GM23338 (cell line): Measurements from ENCODE around the gene MINK1. TPM values are rescaled to one million over a fixed set of nuclear protein-coding genes. Genes with fewer than 3 reads are reported as not detected.
A peak's percentile ranks its signal among the peaks of the same experiment; 100 is the strongest.

Experiments used
- ATAC-seq: fragments of 200-7000 bp; cut with Tn5 transposase; 3 replicates; pipeline ENCODE4 v1.9.1; 2020
- DNase-seq: peaks from one replicate; pipeline ENCODE4 v3.0.0-alpha.2; 2015; ENCODE audit warnings: low spot score
- H2AFZ ChIP-seq: fragments of 200-600 bp; sonication (generic); 2 replicates; pipeline ENCODE4 v1.8.0; 2016; ENCODE audit warnings: antibody characterized with exemption, mild to moderate bottlenecking, moderate library complexity
- H3F3A ChIP-seq: fragments of 200-600 bp; sonication (generic); replicated peaks from 2 replicates; pipeline ENCODE4 v1.8.0; 2017; ENCODE audit warnings: antibody characterized with exemption, mixed run types, low read depth
- H3K27ac ChIP-seq: fragments of 200-600 bp; sonication (generic); 2 replicates; pipeline ENCODE4 v1.6.1; 2016; ENCODE audit warnings: low read depth
- H3K27me3 ChIP-seq: fragments of 200-600 bp; sonication (generic); 2 replicates; pipeline ENCODE4 v1.8.0; 2016; ENCODE audit warnings: mild to moderate bottlenecking, mixed run types, moderate library complexity; ENCODE audit not compliant: insufficient read depth
- H3K36me3 ChIP-seq: fragments of 200-600 bp; sonication (generic); 2 replicates; pipeline ENCODE4 v1.8.0; 2016; ENCODE audit warnings: mild to moderate bottlenecking; ENCODE audit not compliant: insufficient read depth
- H3K4me1 ChIP-seq: fragments of 200-600 bp; sonication (generic); 2 replicates; pipeline ENCODE4 v1.8.0; 2016; ENCODE audit warnings: mild to moderate bottlenecking, moderate library complexity; ENCODE audit not compliant: insufficient read depth
- H3K4me2 ChIP-seq: fragments of 200-600 bp; sonication (generic); 2 replicates; pipeline ENCODE4 v1.7.1; 2017; ENCODE audit warnings: mixed run types
- H3K4me3 ChIP-seq: fragments of 200-600 bp; sonication (generic); 2 replicates; pipeline ENCODE4 v1.6.1; 2016; ENCODE audit warnings: mixed run types
- H3K79me2 ChIP-seq: fragments of 200-600 bp; sonication (generic); replicated peaks from 2 replicates; pipeline ENCODE4 v1.8.0; 2017; ENCODE audit warnings: mild to moderate bottlenecking; ENCODE audit not compliant: insufficient read depth
- H3K9me2 ChIP-seq: fragments of 200-600 bp; sonication (generic); 2 replicates; pipeline ENCODE4 v1.8.0; 2017; ENCODE audit not compliant: insufficient read depth
- H4K20me1 ChIP-seq: fragments of 200-600 bp; sonication (generic); replicated peaks from 2 replicates; pipeline ENCODE4 v1.8.0; 2017; ENCODE audit warnings: mild to moderate bottlenecking; ENCODE audit not compliant: insufficient read depth
- H3K27ac Mint-ChIP-seq: 2 replicates; pipeline ENCODE4 v1.8.0; 2020; ENCODE audit warnings: inconsistent platforms, mild to moderate bottlenecking, moderate library complexity, mixed read lengths
- H3K27me3 Mint-ChIP-seq: 3 replicates; pipeline ENCODE4 v1.8.0; 2022; ENCODE audit warnings: low read depth, mild to moderate bottlenecking, moderate library complexity, mixed read lengths, inconsistent platforms; ENCODE audit not compliant: insufficient read depth, poor library complexity
- H3K36me3 Mint-ChIP-seq: 3 replicates; pipeline ENCODE4 v1.8.0; 2021; ENCODE audit warnings: low read depth, mild to moderate bottlenecking, inconsistent platforms, moderate library complexity, mixed read lengths
- H3K4me1 Mint-ChIP-seq: 3 replicates; pipeline ENCODE4 v1.8.0; 2020; ENCODE audit warnings: mild to moderate bottlenecking, inconsistent platforms, mixed read lengths
- H3K4me3 Mint-ChIP-seq: 3 replicates; pipeline ENCODE4 v1.8.0; 2021; ENCODE audit warnings: moderate library complexity, mild to moderate bottlenecking, inconsistent platforms, mixed read lengths
- H3K9me3 Mint-ChIP-seq: 3 replicates; pipeline ENCODE4 v1.8.0; 2020; ENCODE audit warnings: moderate library complexity, mild to moderate bottlenecking, inconsistent platforms, mixed read lengths
- CREB1 ChIP-seq: fragments of 250-450 bp; sonication (Bioruptor Pico); IDR thresholded peaks from 2 replicates; pipeline ENCODE4 v1.5.0; 2020; ENCODE audit warnings: low read depth, mild to moderate bottlenecking, moderate library complexity
- ETS1 ChIP-seq: IDR thresholded peaks from 2 replicates; pipeline ENCODE4 v1.6.1; 2016; ENCODE audit warnings: antibody characterized with exemption
- EZH2 ChIP-seq: fragments of 200-600 bp; sonication (generic); IDR thresholded peaks from one replicate; pipeline ENCODE4 v1.8.0; 2017; ENCODE audit warnings: antibody characterized with exemption, mild to moderate bottlenecking, low read depth; ENCODE audit not compliant: unreplicated experiment
- EZH2phosphoT487 ChIP-seq: fragments of 200-600 bp; sonication (generic); IDR thresholded peaks from one replicate; pipeline ENCODE4 v1.8.1; 2018; ENCODE audit warnings: antibody characterized with exemption; ENCODE audit not compliant: unreplicated experiment
- POLR2AphosphoS5 ChIP-seq: IDR thresholded peaks from 2 replicates; pipeline ENCODE4 v1.6.1; 2016; ENCODE audit warnings: antibody characterized with exemption, low read depth
- STAT1 ChIP-seq: IDR thresholded peaks from one replicate; pipeline ENCODE4 v1.6.1; 2016; ENCODE audit warnings: antibody characterized with exemption; ENCODE audit not compliant: unreplicated experiment
- ZNF114 ChIP-seq: fragments of 250-450 bp; sonication (Bioruptor Pico); IDR thresholded peaks from 2 replicates; pipeline ENCODE4 v1.5.0; 2020; ENCODE audit warnings: mild to moderate bottlenecking, moderate library complexity
- ZNF331 ChIP-seq: fragments of 250-450 bp; sonication (Bioruptor Pico); IDR thresholded peaks from 2 replicates; pipeline ENCODE4 v1.5.0; 2020; ENCODE audit warnings: low read depth, mild to moderate bottlenecking, moderate library complexity
- polyA plus RNA-seq: library from polyadenylated mRNA; unstranded; fragments of >200 nt; fragmentation: Nextera tagmentation; extraction: Ambion mirVana; gene quantifications from 2 replicates; pipeline ENCODE4 v1.2.1, GENCODE V29; 2016
- total RNA-seq: library from RNA; depleted of rRNA; stranded (reverse); fragments of >200 nt; shearing (Covaris generic); gene quantifications from 2 replicates; pipeline ENCODE4 v1.2.3, GENCODE V29; 2014
- TF ChIP-seq, protein P1 (sequence below): IDR thresholded peaks from one replicate; pipeline ENCODE4 v1.6.1; 2018; ENCODE audit warnings: antibody characterized with exemption; ENCODE audit not compliant: unreplicated experiment
- TF ChIP-seq, protein P2 (sequence below): fragments of 250-450 bp; sonication (Bioruptor Pico); IDR thresholded peaks from 2 replicates; pipeline ENCODE4 v1.5.0; 2020; ENCODE audit warnings: mild to moderate bottlenecking, moderate library complexity

Gene MINK1
- total and polyA plus RNA-seq, 2 experiments from 2014 or later: 17.3 to 54.9 TPM

- DNase-seq: peak; percentile 46
- peaks cover 23% of the 10 kb centered on the region for H3K4me1 Mint-ChIP-seq
- peaks cover 42% of the 10 kb centered on the region for H3K27me3 ChIP-seq
Measured at GRCh38 chr17:4788807-4789700, 44.1 kb upstream of the MINK1 start, which contains the start of gene GLTPD2. Gene GLTPD2 (plus strand): TSS chr17:4788964. CDS start chr17:4789012, 48 bp downstream.

GRCh38 chr17:4789701-4789950 lies 43.5 kb upstream of the MINK1 start:
- Histone ChIP-seq H3K4me3 (peak overlapping the region; percentile 87), H3F3A (peaks cover 19% of the 10 kb centered on the region; the same call in 1 of the 2 replicates), H3K79me2 (no peaks in the 10 kb centered on the region), H3K4me2 (peak overlapping the region; percentile 99), H4K20me1 (no peaks in the 10 kb centered on the region), H2AFZ (peak overlapping the region; percentile 88), H3K36me3 (no peaks in the 10 kb centered on the region), H3K27ac (no peak overlapping the region), H3K4me1 (peaks cover 30% of the 10 kb centered on the region), H3K9me2 (no peaks in the 10 kb centered on the region), H3K27me3 (peaks cover 42% of the 10 kb centered on the region)
- H3K4me1 Mint-ChIP-seq: peaks cover 23% of the 10 kb centered on the region
- H3K27ac Mint-ChIP-seq: no peak overlapping the region
- DNase-seq: peak; percentile 64
- peaks cover 5% of the 10 kb centered on the region; the same call in 1 of the 3 replicates for H3K36me3 Mint-ChIP-seq
- H3K9me3 Mint-ChIP-seq: no peaks in the 10 kb centered on the region; the same call in 2 of the 3 replicates
- peak overlapping the region; percentile 78 for H3K4me3 Mint-ChIP-seq
- peaks cover 40% of the 10 kb centered on the region for H3K27me3 Mint-ChIP-seq
- ATAC-seq: peak; percentile 42
- TF ChIP-seq, protein P1, sequence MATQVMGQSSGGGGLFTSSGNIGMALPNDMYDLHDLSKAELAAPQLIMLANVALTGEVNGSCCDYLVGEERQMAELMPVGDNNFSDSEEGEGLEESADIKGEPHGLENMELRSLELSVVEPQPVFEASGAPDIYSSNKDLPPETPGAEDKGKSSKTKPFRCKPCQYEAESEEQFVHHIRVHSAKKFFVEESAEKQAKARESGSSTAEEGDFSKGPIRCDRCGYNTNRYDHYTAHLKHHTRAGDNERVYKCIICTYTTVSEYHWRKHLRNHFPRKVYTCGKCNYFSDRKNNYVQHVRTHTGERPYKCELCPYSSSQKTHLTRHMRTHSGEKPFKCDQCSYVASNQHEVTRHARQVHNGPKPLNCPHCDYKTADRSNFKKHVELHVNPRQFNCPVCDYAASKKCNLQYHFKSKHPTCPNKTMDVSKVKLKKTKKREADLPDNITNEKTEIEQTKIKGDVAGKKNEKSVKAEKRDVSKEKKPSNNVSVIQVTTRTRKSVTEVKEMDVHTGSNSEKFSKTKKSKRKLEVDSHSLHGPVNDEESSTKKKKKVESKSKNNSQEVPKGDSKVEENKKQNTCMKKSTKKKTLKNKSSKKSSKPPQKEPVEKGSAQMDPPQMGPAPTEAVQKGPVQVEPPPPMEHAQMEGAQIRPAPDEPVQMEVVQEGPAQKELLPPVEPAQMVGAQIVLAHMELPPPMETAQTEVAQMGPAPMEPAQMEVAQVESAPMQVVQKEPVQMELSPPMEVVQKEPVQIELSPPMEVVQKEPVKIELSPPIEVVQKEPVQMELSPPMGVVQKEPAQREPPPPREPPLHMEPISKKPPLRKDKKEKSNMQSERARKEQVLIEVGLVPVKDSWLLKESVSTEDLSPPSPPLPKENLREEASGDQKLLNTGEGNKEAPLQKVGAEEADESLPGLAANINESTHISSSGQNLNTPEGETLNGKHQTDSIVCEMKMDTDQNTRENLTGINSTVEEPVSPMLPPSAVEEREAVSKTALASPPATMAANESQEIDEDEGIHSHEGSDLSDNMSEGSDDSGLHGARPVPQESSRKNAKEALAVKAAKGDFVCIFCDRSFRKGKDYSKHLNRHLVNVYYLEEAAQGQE: no peak
- TF ChIP-seq ZNF114 (CRISPR knock-in tag): no peak
- TF ChIP-seq STAT1: no peak
- no peak for TF ChIP-seq POLR2AphosphoS5
- no peak for TF ChIP-seq ZNF331 (CRISPR knock-in tag)
- TF ChIP-seq, protein P2, sequence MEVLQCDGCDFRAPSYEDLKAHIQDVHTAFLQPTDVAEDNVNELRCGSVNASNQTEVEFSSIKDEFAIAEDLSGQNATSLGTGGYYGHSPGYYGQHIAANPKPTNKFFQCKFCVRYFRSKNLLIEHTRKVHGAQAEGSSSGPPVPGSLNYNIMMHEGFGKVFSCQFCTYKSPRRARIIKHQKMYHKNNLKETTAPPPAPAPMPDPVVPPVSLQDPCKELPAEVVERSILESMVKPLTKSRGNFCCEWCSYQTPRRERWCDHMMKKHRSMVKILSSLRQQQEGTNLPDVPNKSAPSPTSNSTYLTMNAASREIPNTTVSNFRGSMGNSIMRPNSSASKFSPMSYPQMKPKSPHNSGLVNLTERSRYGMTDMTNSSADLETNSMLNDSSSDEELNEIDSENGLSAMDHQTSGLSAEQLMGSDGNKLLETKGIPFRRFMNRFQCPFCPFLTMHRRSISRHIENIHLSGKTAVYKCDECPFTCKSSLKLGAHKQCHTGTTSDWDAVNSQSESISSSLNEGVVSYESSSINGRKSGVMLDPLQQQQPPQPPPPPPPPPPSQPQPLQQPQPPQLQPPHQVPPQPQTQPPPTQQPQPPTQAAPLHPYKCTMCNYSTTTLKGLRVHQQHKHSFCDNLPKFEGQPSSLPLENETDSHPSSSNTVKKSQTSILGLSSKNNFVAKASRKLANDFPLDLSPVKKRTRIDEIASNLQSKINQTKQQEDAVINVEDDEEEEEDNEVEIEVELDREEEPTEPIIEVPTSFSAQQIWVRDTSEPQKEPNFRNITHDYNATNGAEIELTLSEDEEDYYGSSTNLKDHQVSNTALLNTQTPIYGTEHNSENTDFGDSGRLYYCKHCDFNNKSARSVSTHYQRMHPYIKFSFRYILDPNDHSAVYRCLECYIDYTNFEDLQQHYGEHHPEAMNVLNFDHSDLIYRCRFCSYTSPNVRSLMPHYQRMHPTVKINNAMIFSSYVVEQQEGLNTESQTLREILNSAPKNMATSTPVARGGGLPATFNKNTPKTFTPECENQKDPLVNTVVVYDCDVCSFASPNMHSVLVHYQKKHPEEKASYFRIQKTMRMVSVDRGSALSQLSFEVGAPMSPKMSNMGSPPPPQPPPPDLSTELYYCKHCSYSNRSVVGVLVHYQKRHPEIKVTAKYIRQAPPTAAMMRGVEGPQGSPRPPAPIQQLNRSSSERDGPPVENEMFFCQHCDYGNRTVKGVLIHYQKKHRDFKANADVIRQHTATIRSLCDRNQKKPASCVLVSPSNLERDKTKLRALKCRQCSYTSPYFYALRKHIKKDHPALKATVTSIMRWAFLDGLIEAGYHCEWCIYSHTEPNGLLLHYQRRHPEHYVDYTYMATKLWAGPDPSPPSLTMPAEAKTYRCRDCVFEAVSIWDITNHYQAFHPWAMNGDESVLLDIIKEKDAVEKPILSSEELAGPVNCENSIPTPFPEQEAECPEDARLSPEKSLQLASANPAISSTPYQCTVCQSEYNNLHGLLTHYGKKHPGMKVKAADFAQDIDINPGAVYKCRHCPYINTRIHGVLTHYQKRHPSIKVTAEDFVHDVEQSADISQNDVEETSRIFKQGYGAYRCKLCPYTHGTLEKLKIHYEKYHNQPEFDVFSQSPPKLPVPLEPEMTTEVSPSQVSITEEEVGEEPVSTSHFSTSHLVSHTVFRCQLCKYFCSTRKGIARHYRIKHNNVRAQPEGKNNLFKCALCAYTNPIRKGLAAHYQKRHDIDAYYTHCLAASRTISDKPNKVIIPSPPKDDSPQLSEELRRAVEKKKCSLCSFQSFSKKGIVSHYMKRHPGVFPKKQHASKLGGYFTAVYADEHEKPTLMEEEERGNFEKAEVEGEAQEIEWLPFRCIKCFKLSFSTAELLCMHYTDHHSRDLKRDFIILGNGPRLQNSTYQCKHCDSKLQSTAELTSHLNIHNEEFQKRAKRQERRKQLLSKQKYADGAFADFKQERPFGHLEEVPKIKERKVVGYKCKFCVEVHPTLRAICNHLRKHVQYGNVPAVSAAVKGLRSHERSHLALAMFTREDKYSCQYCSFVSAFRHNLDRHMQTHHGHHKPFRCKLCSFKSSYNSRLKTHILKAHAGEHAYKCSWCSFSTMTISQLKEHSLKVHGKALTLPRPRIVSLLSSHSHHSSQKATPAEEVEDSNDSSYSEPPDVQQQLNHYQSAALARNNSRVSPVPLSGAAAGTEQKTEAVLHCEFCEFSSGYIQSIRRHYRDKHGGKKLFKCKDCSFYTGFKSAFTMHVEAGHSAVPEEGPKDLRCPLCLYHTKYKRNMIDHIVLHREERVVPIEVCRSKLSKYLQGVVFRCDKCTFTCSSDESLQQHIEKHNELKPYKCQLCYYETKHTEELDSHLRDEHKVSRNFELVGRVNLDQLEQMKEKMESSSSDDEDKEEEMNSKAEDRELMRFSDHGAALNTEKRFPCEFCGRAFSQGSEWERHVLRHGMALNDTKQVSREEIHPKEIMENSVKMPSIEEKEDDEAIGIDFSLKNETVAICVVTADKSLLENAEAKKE (CRISPR knock-in tag): no peak
- no peak for TF ChIP-seq CREB1 (CRISPR knock-in tag)
- no peak for TF ChIP-seq EZH2phosphoT487
- TF ChIP-seq ETS1: no peak

More at GRCh38 chr17:4788807-4789700, 44.1 kb upstream of the MINK1 start, which contains the start of gene GLTPD2:
- Histone ChIP-seq H3K79me2 (no peaks in the 10 kb centered on the region), H3F3A (peaks cover 19% of the 10 kb centered on the region; the same call in 1 of the 2 replicates), H3K4me3 (peak within 1 kb of the TSS; percentile 87), H3K9me2 (no peaks in the 10 kb centered on the region), H3K4me2 (peak within 1 kb of the TSS; percentile 99), H4K20me1 (no peaks in the 10 kb centered on the region), H3K4me1 (peaks cover 30% of the 10 kb centered on the region), H3K36me3 (no peaks in the 10 kb centered on the region), H3K27ac (no peak within 1 kb of the TSS), H2AFZ (peak within 1 kb of the TSS; percentile 88)
- Mint-ChIP-seq H3K36me3 (peaks cover 5% of the 10 kb centered on the region; the same call in 1 of the 3 replicates), H3K27me3 (peaks cover 39% of the 10 kb centered on the region), H3K4me3 (peak within 1 kb of the TSS; percentile 78), H3K27ac (no peak within 1 kb of the TSS), H3K9me3 (no peaks in the 10 kb centered on the region; the same call in 2 of the 3 replicates)
- ATAC-seq: peak; percentile 27
- TF ChIP-seq ZNF331 (CRISPR knock-in tag) (no peak), CREB1 (CRISPR knock-in tag) (no peak), EZH2 (peak; percentile 24)
